SK-N-SH (cell line): ENCODE measurements around the gene LRIG1.

Experiments
- CHD2 ChIP-seq: fragments of 150-350 bp; IDR thresholded peaks from 2 replicates; pipeline ENCODE4 v1.6.1; 2018; ENCODE audit warnings: low read length; ENCODE audit not compliant: partially characterized antibody
- CTCF ChIP-seq: fragments of 200-600 bp; sonication (generic); IDR thresholded peaks from 2 replicates; pipeline ENCODE4 v1.6.1; 2017; ENCODE audit warnings: antibody characterized with exemption, mild to moderate bottlenecking, moderate library complexity
- EP300 ChIP-seq, 2 experiments: IDR thresholded peaks; 2 replicates each; pipeline versions ENCODE4 v1.4.0 to v1.6.1; 2012; ENCODE audit warnings: borderline replicate concordance in 1 of 2, low read depth in 1 of 2, low read length in 1 of 2
- EZH2phosphoT487 ChIP-seq: fragments of 200-600 bp; sonication (generic); IDR thresholded peaks from 2 replicates; pipeline ENCODE4 v1.6.1; 2017; ENCODE audit warnings: low read depth, mixed run types, mild to moderate bottlenecking, antibody characterized with exemption, moderate library complexity, borderline replicate concordance
- IRF3 ChIP-seq: fragments of 150-350 bp; IDR thresholded peaks from 2 replicates; pipeline ENCODE4 v1.6.1; 2016; ENCODE audit warnings: mild to moderate bottlenecking, low read depth, low read length
- JUND ChIP-seq: IDR thresholded peaks from 2 replicates; pipeline ENCODE4 v1.4.0; 2012
- POLR2AphosphoS5 ChIP-seq: IDR thresholded peaks from 2 replicates; pipeline ENCODE4 v1.6.1; 2012; ENCODE audit warnings: low read depth, low read length
- RAD21 ChIP-seq: IDR thresholded peaks from 2 replicates; pipeline ENCODE4 v1.6.1; 2012; ENCODE audit warnings: mild to moderate bottlenecking, low read length
- REST ChIP-seq: IDR thresholded peaks from 2 replicates; pipeline ENCODE4 v1.6.1; 2012; ENCODE audit warnings: mild to moderate bottlenecking, low read depth, low read length, moderate library complexity
- SIN3A ChIP-seq: IDR thresholded peaks from 2 replicates; pipeline ENCODE4 v1.6.1; 2012; ENCODE audit warnings: low read depth, mild to moderate bottlenecking, low read length, moderate library complexity, borderline replicate concordance
- TAF1 ChIP-seq: IDR thresholded peaks from 2 replicates; pipeline ENCODE4 v1.6.1; 2012; ENCODE audit warnings: low read depth, mild to moderate bottlenecking, low read length, moderate library complexity, borderline replicate concordance
- USF2 ChIP-seq: fragments of 150-350 bp; IDR thresholded peaks from 2 replicates; pipeline ENCODE4 v1.6.1; 2017; ENCODE audit warnings: antibody characterized with exemption, low read length, low read depth, borderline replicate concordance
- YY1 ChIP-seq: IDR thresholded peaks from 2 replicates; pipeline ENCODE4 v1.4.0; 2012; ENCODE audit warnings: low read depth, mild to moderate bottlenecking

GRCh38 chr3:66473181-66473580, 27.6 kb downstream of the LRIG1 start:
- no peak for TF ChIP-seq YY1
- TF ChIP-seq REST = no peak
- no peak for TF ChIP-seq CHD2
- TF ChIP-seq CTCF = no peak
- no peak for TF ChIP-seq JUND
- TF ChIP-seq USF2 = no peak
- TF ChIP-seq SIN3A = no peak
- TF ChIP-seq RAD21 = no peak
- TF ChIP-seq IRF3 = no peak
- TF ChIP-seq EP300 (IDR thresholded peaks at IDR 0.05; ENCODE audit: borderline replicate concordance in 1 of 2, low read depth in 1 of 2, low read length in 1 of 2) = no peak
- no peak for TF ChIP-seq POLR2AphosphoS5
- TF ChIP-seq TAF1 = no peak
- TF ChIP-seq EZH2phosphoT487 = no peak
